K562 (cell line): ENCODE results near the gene TCEAL1. TPM values are rescaled to one million over a fixed set of nuclear protein-coding genes. Genes with fewer than 3 reads are reported as not detected.

Experiments
- ATAC-seq: fragments of 200-7000 bp; cut with Tn5 transposase; 3 replicates; pipeline ENCODE4 v1.9.1; 2020; ENCODE audit warnings: moderate library complexity
- BruUV-seq: library from RNA; stranded (reverse); fragments of 400-500 nt; replicated peaks from 2 replicates; lab custom pipeline; 2021; lab: Mats Ljungman, UMichigan
- CTCF ChIA-PET: fragments of 300-600 bp; formaldehyde crosslinking; extraction: SDS; loops from one replicate; lab custom pipeline; 2021; ENCODE audit warnings: low intra/inter-chr PET ratio; lab: Yijun Ruan, JAX
- POLR2A ChIA-PET: fragments of 300-600, 350-650 bp; sonication (Branson Sonifier 250); formaldehyde crosslinking; extraction: SDS; loops from one replicate; lab custom pipeline; 2021; ENCODE audit warnings: antibody characterized with exemption, inconsistent platforms; lab: Yijun Ruan, JAX
- DNase-seq, 4 experiments: peaks; one replicate each; pipeline versions ENCODE4 v3.0.0 to v3.0.0-alpha.2; 2011 to 2018; ENCODE audit warnings: low spot score in 3 of 4, mixed read lengths in 3 of 4; ENCODE audit errors: extremely low read depth in 1 of 4
- FAIRE-seq: peaks from 2 replicates; lab custom pipeline; 2011; peaks lifted over from hg19 to GRCh38; lab: Jason Lieb, UNC
- H2AFZ ChIP-seq: 2 replicates; pipeline ENCODE4 v1.6.0; 2011; ENCODE audit warnings: low read depth, low read length, control low read depth, inconsistent platforms
- H3K27ac ChIP-seq: fragments of 200-600 bp; 3 replicates; pipeline ENCODE4 v1.8.0; 2011; ENCODE audit warnings: low read depth, mild to moderate bottlenecking, control low read depth, inconsistent platforms, low read length, moderate library complexity, mixed read lengths; ENCODE audit errors: extremely low read depth
- H3K27me3 ChIP-seq, 2 experiments: fragments of 300-600 bp in 1 of 2; 2 replicates in 1 of 2; 3 replicates in 1 of 2; pipeline versions ENCODE4 v1.6.0 to v1.8.0; 2011; ENCODE audit warnings: inconsistent platforms in 2 of 2, low read length in 2 of 2, mild to moderate bottlenecking in 1 of 2, mixed read lengths in 1 of 2, moderate library complexity in 1 of 2; ENCODE audit not compliant: control insufficient read depth in 2 of 2, insufficient read depth in 2 of 2
- H3K36me3 ChIP-seq: fragments of 300-600 bp; 3 replicates; pipeline ENCODE4 v1.8.0; 2011; ENCODE audit warnings: mild to moderate bottlenecking, low read length, inconsistent platforms; ENCODE audit not compliant: control insufficient read depth, insufficient read depth
- H3K4me1 ChIP-seq, 2 experiments: fragments of 200-600 bp in 1 of 2; replicated peaks in 1 of 2; 2 replicates in 1 of 2; 3 replicates in 1 of 2; pipeline versions ENCODE4 v1.5.1 to v1.8.0; 2011; ENCODE audit warnings: inconsistent platforms in 2 of 2, low read length in 2 of 2, mild to moderate bottlenecking in 1 of 2, mixed read lengths in 1 of 2, moderate library complexity in 1 of 2; ENCODE audit not compliant: control insufficient read depth in 2 of 2, insufficient read depth in 2 of 2
- H3K4me2 ChIP-seq: 2 replicates; pipeline ENCODE4 v1.6.1; 2011; ENCODE audit warnings: low read length, control low read depth, inconsistent platforms, mixed read lengths; ENCODE audit not compliant: insufficient read depth
- H3K4me3 ChIP-seq: fragments of 200-600 bp; sonication (generic), shearing (Covaris generic); 2 replicates; pipeline ENCODE4 v1.5.1; 2016; ENCODE audit warnings: control low read depth, inconsistent platforms
- H3K79me2 ChIP-seq: fragments of 200-600 bp; 3 replicates; pipeline ENCODE4 v1.8.0; 2011; ENCODE audit warnings: low read length, inconsistent platforms; ENCODE audit not compliant: control insufficient read depth, insufficient read depth
- H3K9ac ChIP-seq, 2 experiments: 2 replicates each; pipeline versions ENCODE4 v1.6.0 to v1.6.1; 2011; ENCODE audit warnings: low read depth in 2 of 2, low read length in 2 of 2, control low read depth in 1 of 2, inconsistent platforms in 1 of 2, mild to moderate bottlenecking in 1 of 2, mixed read lengths in 1 of 2; ENCODE audit not compliant: insufficient read depth in 1 of 2
- H3K9me1 ChIP-seq: one replicate; pipeline ENCODE4 v1.6.0; 2011; ENCODE audit warnings: inconsistent platforms, mild to moderate bottlenecking, low read length, moderate library complexity; ENCODE audit not compliant: control insufficient read depth, insufficient read depth
- H3K9me3 ChIP-seq: replicated peaks from 2 replicates; pipeline ENCODE4 v1.5.1; 2011; ENCODE audit warnings: low read depth, low read length, inconsistent platforms; ENCODE audit not compliant: control insufficient read depth, insufficient read depth
- H4K20me1 ChIP-seq: replicated peaks from 2 replicates; pipeline ENCODE4 v1.6.1; 2011; ENCODE audit warnings: low read length, inconsistent platforms, mixed read lengths; ENCODE audit not compliant: control insufficient read depth, insufficient read depth
- BRD4 ChIP-seq: fragments of 200-600 bp; sonication (generic); IDR thresholded peaks from 2 replicates; pipeline ENCODE4 v1.6.1; 2017; ENCODE audit warnings: inconsistent platforms
- CREM ChIP-seq: IDR thresholded peaks from 2 replicates; pipeline ENCODE4 v1.6.1; 2014; ENCODE audit warnings: antibody characterized with exemption, low read depth
- KDM1A ChIP-seq, 2 experiments: fragments of 450-650 bp; IDR thresholded peaks; 2 replicates each; pipeline ENCODE4 v1.6.1; 2016; ENCODE audit warnings: mild to moderate bottlenecking in 2 of 2
- NELFE ChIP-seq: IDR thresholded peaks from 2 replicates; pipeline ENCODE4 v1.6.1; 2011; ENCODE audit warnings: mild to moderate bottlenecking; ENCODE audit not compliant: insufficient read depth, insufficient read length
- POLR3G ChIP-seq: IDR thresholded peaks from 2 replicates; pipeline ENCODE4 v1.6.1; 2011; ENCODE audit not compliant: insufficient read length, insufficient replicate concordance; ENCODE audit errors: extremely low read depth
- SP2 ChIP-seq: IDR thresholded peaks from 2 replicates; pipeline ENCODE4 v1.6.1; 2011; ENCODE audit warnings: mild to moderate bottlenecking, low read depth, low read length, moderate library complexity; ENCODE audit not compliant: poor library complexity, severe bottlenecking; ENCODE audit errors: extremely low read depth
- SUPT5H ChIP-seq: fragments of 450-650 bp; IDR thresholded peaks from 2 replicates; pipeline ENCODE4 v1.6.1; 2016
- TRIM28 ChIP-seq: fragments of 450-650 bp; IDR thresholded peaks from 2 replicates; pipeline ENCODE4 v1.6.1; 2017
- WGBS: fragments of 100-300 bp; shearing (Covaris generic); methylation state at CpG from one replicate; pipeline ENCODE4 v1.1.6; 2016; ENCODE audit warnings: low coverage, mixed read lengths; ENCODE audit not compliant: insufficient coverage; ENCODE audit errors: missing lambda C conversion rate; 5-methylcytosine and 5-hydroxymethylcytosine counted together
- in situ Hi-C: fragments of 300-500 bp; cut with MboI; formaldehyde crosslinking; loops from 4 replicates; pipeline ENCODE4 v1.15.0; 2018; ENCODE audit warnings: inconsistent platforms, mixed read lengths
- intact Hi-C: fragments of 100-400 bp; cut with micrococcal nuclease; formaldehyde crosslinking; loops from 2 replicates; pipeline ENCODE4 v1.14.2; 2022
- polyA plus RNA-seq, 8 experiments: library from polyadenylated mRNA; depleted of rRNA in 4 of 8; stranded (reverse) in 5 of 8; unstranded in 3 of 8; fragments of >200 nt; fragmentation: Nextera tagmentation in 2 of 8; fragmentation: Illumina TruSeq in 1 of 8; extraction: Ambion mirVana in 2 of 8; extraction: Trizol in 1 of 8; gene quantifications; 2 replicates each; pipeline versions ENCODE4 v1.2.1 to v1.2.3, GENCODE V29; 2011 to 2014; ENCODE audit warnings: inconsistent platforms in 1 of 8, missing spikeins in 1 of 8
- total RNA-seq, 7 experiments: library from RNA; depleted of rRNA in 6 of 7; stranded (reverse); fragments of >200 nt in 6 of 7; fragmentation: Illumina TruSeq in 2 of 7; extraction: Trizol in 2 of 7; gene quantifications; 2 replicates each; pipeline versions ENCODE4 v1.2.1 to v1.2.3, GENCODE V29; 2011 to 2021; ENCODE audit warnings: low replicate concordance in 1 of 7
- TF ChIP-seq, protein P1 (sequence below), 2 experiments: fragments of 200-800 bp in 1 of 2; sonication (Bioruptor generic) in 1 of 2; sonication (generic) in 1 of 2; formaldehyde crosslinking in 1 of 2; IDR thresholded peaks in 1 of 2; conservative IDR thresholded peaks in 1 of 2; 2 replicates each; pipeline versions ENCODE4 v1.5.0 to v1.6.1; 2016 to 2020; ENCODE audit warnings: missing compliant biosample characterization in 1 of 2, missing genetic modification characterization in 1 of 2, missing genetic modification reagents in 1 of 2
- TF ChIP-seq, protein P2 (sequence below): sonication (generic); formaldehyde crosslinking; IDR thresholded peaks from 2 replicates; pipeline ENCODE4 v1.8.0; 2022; ENCODE audit warnings: mild to moderate bottlenecking, missing genetic modification reagents
- TF ChIP-seq, protein P3 (sequence below), 2 experiments: fragments of 450-650 bp; IDR thresholded peaks; 2 replicates each; pipeline ENCODE4 v1.6.1; 2016; ENCODE audit warnings: mild to moderate bottlenecking in 2 of 2, borderline replicate concordance in 1 of 2, low read depth in 1 of 2, moderate library complexity in 1 of 2

The TCEAL1 gene
- total and polyA plus RNA-seq, 9 of the 15 experiments (the other 6 are each of a cell fraction or from before 2014, with no cell fraction given), result 2.1 to 5.3 (median 4.0) TPM

DNA sequence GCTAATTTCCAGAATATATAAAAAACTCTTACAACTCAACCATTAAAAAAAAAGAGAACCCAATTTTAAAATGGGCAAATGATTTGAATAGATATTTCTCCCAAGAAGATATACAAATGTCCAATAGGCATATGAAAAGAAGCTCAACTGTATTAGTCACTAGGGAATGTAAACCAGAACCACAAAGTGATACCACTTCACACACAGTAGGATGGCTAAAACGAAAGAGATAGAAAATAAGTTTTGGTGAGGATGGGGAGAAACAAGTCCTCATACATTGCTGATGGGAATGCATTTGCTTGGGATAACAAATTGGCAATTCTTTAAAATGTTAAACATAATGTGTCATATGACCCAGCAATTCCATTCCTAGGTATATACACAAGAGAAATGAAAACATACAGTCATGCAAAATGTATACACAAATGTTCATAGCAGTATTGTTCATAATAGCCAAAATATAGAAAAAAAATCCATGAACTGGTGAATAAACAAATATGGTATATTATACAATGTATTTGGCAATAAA, 15.3 kb upstream of the TCEAL1 start (continued):
- TF ChIP-seq, protein P1, sequence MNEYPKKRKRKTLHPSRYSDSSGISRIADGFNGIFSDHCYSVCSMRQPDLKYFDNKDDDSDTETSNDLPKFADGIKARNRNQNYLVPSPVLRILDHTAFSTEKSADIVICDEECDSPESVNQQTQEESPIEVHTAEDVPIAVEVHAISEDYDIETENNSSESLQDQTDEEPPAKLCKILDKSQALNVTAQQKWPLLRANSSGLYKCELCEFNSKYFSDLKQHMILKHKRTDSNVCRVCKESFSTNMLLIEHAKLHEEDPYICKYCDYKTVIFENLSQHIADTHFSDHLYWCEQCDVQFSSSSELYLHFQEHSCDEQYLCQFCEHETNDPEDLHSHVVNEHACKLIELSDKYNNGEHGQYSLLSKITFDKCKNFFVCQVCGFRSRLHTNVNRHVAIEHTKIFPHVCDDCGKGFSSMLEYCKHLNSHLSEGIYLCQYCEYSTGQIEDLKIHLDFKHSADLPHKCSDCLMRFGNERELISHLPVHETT (CRISPR knock-in tag; conservative IDR thresholded peaks at IDR 0.05 in 1 of 2, IDR thresholded peaks at IDR 0.05 in 1 of 2), result no peak

DNA sequence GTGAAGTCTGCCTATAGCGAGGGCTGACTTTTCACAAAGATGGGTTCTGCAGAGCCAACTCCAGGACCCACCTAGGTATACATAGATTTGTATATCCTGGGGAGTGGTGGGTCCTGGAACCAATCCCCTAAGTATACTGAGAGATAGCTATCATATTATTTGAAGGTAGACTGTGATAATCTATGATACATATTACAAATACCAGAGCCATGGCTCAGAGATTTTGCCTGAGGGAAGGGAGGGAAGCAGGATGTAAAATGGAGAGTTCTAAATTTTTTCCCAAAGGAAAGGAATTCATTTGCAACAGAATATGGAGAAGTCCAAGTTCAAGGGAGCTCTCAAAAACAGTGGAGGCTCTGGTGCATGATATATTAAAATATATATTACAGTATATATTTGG, 13.8 kb upstream of the TCEAL1 start:
- H3K9me3 ChIP-seq, result no peaks in the 10 kb centered on the region
- CTCF ChIA-PET, result no interaction called here
- POLR2A ChIA-PET, result no interaction called here
- FAIRE-seq (no peak), DNase-seq (no peak), ATAC-seq (no peak)
- intact Hi-C loops, result no loop called here
- no peaks in the 10 kb centered on the region for H3K79me2 ChIP-seq
- no peaks in the 10 kb centered on the region for H3K4me1 ChIP-seq
- H3K36me3 ChIP-seq, result no peaks in the 10 kb centered on the region
- H3K27ac ChIP-seq, result no peak overlapping the region
- H3K9ac ChIP-seq, result no peak overlapping the region
- in situ Hi-C loops, result no loop called here
- H2AFZ ChIP-seq, result no peak overlapping the region
- no peak overlapping the region for H3K4me2 ChIP-seq
- no peak overlapping the region for H3K4me3 ChIP-seq
- H4K20me1 ChIP-seq, result no peaks in the 10 kb centered on the region; the same call in 1 of the 2 replicates
- WGBS, result 8% methylated on average over 1 of the region's 1 CpG
- H3K27me3 ChIP-seq, result no peaks in the 10 kb centered on the region
- H3K9me1 ChIP-seq, result no peaks in the 10 kb centered on the region
- no TSS peak for BruUV-seq
- TF ChIP-seq NELFE (no peak), SUPT5H (no peak), KDM1A (IDR thresholded peaks at IDR 0.05) (no peak), BRD4 (no peak), CREM (no peak), TRIM28 (no peak), SP2 (no peak), POLR3G (no peak)
- TF ChIP-seq, protein P2, sequence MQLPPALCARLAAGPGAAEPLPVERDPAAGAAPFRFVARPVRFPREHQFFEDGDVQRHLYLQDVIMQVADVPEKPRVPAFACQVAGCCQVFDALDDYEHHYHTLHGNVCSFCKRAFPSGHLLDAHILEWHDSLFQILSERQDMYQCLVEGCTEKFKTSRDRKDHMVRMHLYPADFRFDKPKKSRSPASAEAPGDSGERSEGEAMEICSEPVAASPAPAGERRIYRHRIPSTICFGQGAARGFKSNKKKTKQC (CRISPR knock-in tag), result no peak
- TF ChIP-seq, protein P3, sequence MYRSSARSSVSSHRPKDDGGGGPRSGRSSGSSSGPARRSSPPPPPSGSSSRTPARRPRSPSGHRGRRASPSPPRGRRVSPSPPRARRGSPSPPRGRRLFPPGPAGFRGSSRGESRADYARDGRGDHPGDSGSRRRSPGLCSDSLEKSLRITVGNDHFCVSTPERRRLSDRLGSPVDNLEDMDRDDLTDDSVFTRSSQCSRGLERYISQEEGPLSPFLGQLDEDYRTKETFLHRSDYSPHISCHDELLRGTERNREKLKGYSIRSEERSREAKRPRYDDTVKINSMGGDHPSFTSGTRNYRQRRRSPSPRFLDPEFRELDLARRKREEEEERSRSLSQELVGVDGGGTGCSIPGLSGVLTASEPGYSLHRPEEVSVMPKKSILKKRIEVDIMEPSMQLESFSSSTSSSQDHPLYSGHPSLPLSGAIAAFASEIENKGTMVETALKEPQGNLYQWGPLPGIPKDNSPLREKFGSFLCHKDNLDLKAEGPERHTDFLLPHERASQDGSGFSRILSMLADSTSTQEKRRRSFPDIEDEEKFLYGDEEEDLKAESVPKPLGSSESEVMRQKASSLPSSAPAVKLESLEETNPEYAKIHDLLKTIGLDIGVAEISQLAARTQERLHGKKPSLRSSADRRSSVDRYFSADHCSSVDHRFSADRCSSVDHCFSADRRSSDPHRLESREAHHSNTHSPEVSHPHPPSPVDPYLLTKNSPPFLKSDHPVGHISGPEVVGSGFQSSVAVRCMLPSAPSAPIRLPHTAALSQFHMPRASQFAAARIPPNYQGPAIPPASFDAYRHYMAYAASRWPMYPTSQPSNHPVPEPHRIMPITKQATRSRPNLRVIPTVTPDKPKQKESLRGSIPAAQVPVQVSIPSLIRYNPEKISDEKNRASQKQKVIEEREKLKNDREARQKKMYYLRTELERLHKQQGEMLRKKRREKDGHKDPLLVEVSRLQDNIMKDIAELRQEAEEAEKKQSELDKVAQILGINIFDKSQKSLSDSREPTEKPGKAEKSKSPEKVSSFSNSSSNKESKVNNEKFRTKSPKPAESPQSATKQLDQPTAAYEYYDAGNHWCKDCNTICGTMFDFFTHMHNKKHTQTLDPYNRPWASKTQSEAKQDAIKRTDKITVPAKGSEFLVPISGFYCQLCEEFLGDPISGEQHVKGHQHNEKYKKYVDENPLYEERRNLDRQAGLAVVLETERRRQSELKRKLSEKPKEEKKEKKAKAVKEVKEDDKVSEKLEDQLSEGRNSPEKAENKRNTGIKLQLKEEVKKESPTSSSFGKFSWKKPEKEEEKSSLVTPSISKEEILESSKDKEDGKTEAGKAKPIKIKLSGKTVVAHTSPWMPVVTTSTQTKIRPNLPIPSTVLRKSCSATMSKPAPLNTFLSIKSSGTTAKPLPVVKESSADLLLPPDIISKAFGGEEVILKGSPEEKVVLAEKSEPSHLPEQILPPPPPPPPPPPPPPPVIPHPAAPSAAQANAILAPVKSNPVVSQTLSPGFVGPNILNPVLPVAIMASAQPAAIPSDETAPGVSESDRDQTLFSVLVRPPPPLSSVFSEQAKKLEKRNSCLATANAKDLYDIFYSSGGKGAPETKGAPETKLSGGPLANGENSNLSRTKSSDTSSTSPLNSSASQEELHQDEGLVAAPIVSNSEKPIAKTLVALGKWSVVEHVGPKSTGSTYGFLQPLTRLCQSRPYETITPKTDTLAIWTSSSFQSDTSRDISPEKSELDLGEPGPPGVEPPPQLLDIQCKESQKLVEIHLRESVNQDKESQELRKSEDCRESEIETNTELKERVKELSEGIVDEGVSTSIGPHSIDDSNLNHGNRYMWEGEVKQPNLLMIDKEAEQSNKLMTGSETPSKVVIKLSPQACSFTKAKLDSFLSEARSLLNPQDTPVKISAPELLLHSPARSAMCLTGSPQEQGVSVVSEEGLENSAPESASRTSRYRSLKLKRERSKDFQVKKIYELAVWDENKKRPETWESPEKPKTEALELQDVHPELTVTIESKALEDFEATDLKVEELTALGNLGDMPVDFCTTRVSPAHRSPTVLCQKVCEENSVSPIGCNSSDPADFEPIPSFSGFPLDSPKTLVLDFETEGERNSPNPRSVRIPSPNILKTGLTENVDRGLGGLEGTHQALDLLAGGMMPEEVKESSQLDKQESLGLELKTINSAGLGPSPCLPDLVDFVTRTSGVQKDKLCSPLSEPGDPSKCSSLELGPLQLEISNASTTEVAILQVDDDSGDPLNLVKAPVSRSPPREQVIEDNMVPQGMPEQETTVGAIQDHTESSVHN (IDR thresholded peaks at IDR 0.05; ENCODE audit: borderline replicate concordance in 1 of 2, low read depth in 1 of 2), result no peak
